Pulmonary artery endothelial cell (primary cell): Measurements from ENCODE around the gene CENPX. TPM values are rescaled to one million over a fixed set of nuclear protein-coding genes. Genes with fewer than 3 reads are reported as not detected.
"Not testable (repeated sequence)": the region's sequence is repeated elsewhere in the genome, so short reads cannot be mapped to it uniquely, and the experiment has no call there.

Experiments used
- DNase-seq: peaks from one replicate; pipeline ENCODE4 v3.0.0-alpha.2; 2011; ENCODE audit warnings: low read depth, low spot score
- total RNA-seq: library from RNA; depleted of rRNA; stranded (reverse); fragments of >200 nt; gene quantifications from 2 replicates; pipeline ENCODE4 v1.2.3, GENCODE V29; 2014

The CENPX gene
- total RNA-seq, 1 donor from 2014 or later, result 40.9 TPM

GRCh38 chr17:81998691-81999438, 23.8 kb downstream of the CENPX start:
- DNase-seq, result no peak

- no peak for DNase-seq
Measured at GRCh38 chr17:81998212-81998611, 24.5 kb downstream of the CENPX start.

GRCh38 chr17:81996757-81997441, 25.8 kb downstream of the CENPX start:
- no peak for DNase-seq

- DNase-seq, result no peak
Measured at GRCh38 chr17:81996232-81996756, 26.4 kb downstream of the CENPX start.

GRCh38 chr17:81995463-81996231, 27.0 kb downstream of the CENPX start:
- no peak for DNase-seq

- DNase-seq, result no peak
Measured at GRCh38 chr17:81994593-81995462, 27.9 kb downstream of the CENPX start.

- no peak for DNase-seq
Measured at GRCh38 chr17:81993729-81994592, 28.7 kb downstream of the CENPX start.

GRCh38 chr17:81992306-81993102, 30.2 kb downstream of the CENPX start:
- DNase-seq, result no peak

GRCh38 chr17:81991684-81992305, 30.9 kb downstream of the CENPX start:
- no peak for DNase-seq

GRCh38 chr17:81990836-81991683, 31.6 kb downstream of the CENPX start:
- DNase-seq, result no peak

- DNase-seq, result no peak
Measured at GRCh38 chr17:81987161-81987770, 35.4 kb downstream of the CENPX start.

- DNase-seq, result no peak
Measured at GRCh38 chr17:81986606-81987005, 36.1 kb downstream of the CENPX start.

GRCh38 chr17:81984773-81985410, 37.8 kb downstream of the CENPX start:
- DNase-seq, result no peak

GRCh38 chr17:81983639-81984373, 38.9 kb downstream of the CENPX start:
- DNase-seq, result no peak

GRCh38 chr17:81983011-81983638, 39.6 kb downstream of the CENPX start:
- DNase-seq, result no peak

GRCh38 chr17:81981511-81981910, 41.2 kb downstream of the CENPX start:
- not testable (repeated sequence) for DNase-seq
